ENCODE measurements around the gene RRAD. TPM values are rescaled to one million over a fixed set of nuclear protein-coding genes. Genes with fewer than 3 reads are reported as not detected.

RRAD gene
- total RNA-seq, 2 donors from 2014 or later = 8.3 TPM; not detected in 1

- 9 to 37% methylated on average over 18 to 64 of the region's 72 CpGs for WGBS, 2 donors
- DNase-seq = peak in 2 of 4 donors; percentile 30 to 47
- Histone ChIP-seq H3K9me3 (no peaks in the 10 kb centered on the region), H3K27me3 (peaks cover 0 to 12% of the 10 kb centered on the region in 2 donors), H3K4me1 (peaks cover 19% of the 10 kb centered on the region), H3K27ac (no peak overlapping the region), H3K4me3 (no peak overlapping the region), H3K36me3 (replicated peaks in 1 of 2; ENCODE audit: insufficient read depth in 1 of 2, low read depth in 2 of 2) (no peaks in the 10 kb centered on the region)
- peak; percentile 57 for ATAC-seq
- intact Hi-C loops (cut with DNase I) = no loop called here
- no peak for TF ChIP-seq POLR2A (IDR thresholded peaks at IDR 0.05)
- TF ChIP-seq CTCF (IDR thresholded peaks at IDR 0.05) = peak in 3 of 7 experiments; percentile 17 to 49 (median 39)
Observed at GRCh38 chr16:66924527-66925321, 611 bp downstream of the RRAD start.

- peaks cover 19% of the 10 kb centered on the region for H3K4me1 ChIP-seq
- TF ChIP-seq POLR2A (IDR thresholded peaks at IDR 0.05) (no peak), CTCF (IDR thresholded peaks at IDR 0.05) (no peak)
- WGBS, 2 donors = 56 to 58% methylated on average over 3 of the region's 3 CpGs
- DNase-seq (no peak), ATAC-seq (no peak)
- no peaks in the 10 kb centered on the region for H3K9me3 ChIP-seq
- H3K4me3 ChIP-seq = no peak overlapping the region
- H3K27ac ChIP-seq = no peak overlapping the region
- H3K27me3 ChIP-seq = peaks cover 0 to 12% of the 10 kb centered on the region in 2 donors
- intact Hi-C loops (cut with DNase I) = no loop called here
- no peaks in the 10 kb centered on the region for H3K36me3 ChIP-seq (replicated peaks in 1 of 2; ENCODE audit: insufficient read depth in 1 of 2, low read depth in 2 of 2)
Observed at GRCh38 chr16:66923866-66924265, 1.5 kb downstream of the RRAD start.

GRCh38 chr16:66923247-66923731 is 2.0 kb downstream of the RRAD start:
- DNase-seq = peak in 1 of 4 donors; percentile 27
- no peak overlapping the region for H3K4me3 ChIP-seq
- intact Hi-C loops (cut with DNase I) = no loop called here
- peaks cover 0 to 12% of the 10 kb centered on the region in 2 donors for H3K27me3 ChIP-seq
- H3K9me3 ChIP-seq = no peaks in the 10 kb centered on the region
- H3K4me1 ChIP-seq = peaks cover 19% of the 10 kb centered on the region
- H3K36me3 ChIP-seq (replicated peaks in 1 of 2; ENCODE audit: insufficient read depth in 1 of 2, low read depth in 2 of 2) = no peaks in the 10 kb centered on the region
- H3K27ac ChIP-seq = no peak overlapping the region
- TF ChIP-seq CTCF (IDR thresholded peaks at IDR 0.05) = no peak
- no peak for TF ChIP-seq POLR2A (IDR thresholded peaks at IDR 0.05)
- ATAC-seq = peak; percentile 46
- WGBS, 2 donors = 55 to 66% methylated on average over 17 to 18 of the region's 18 CpGs

- intact Hi-C loops (cut with DNase I) = no loop called here
- DNase-seq (no peak), ATAC-seq (no peak)
- no peak overlapping the region for H3K4me3 ChIP-seq
- peaks cover 19% of the 10 kb centered on the region for H3K4me1 ChIP-seq
- H3K27ac ChIP-seq = no peak overlapping the region
- H3K9me3 ChIP-seq = no peaks in the 10 kb centered on the region
- TF ChIP-seq CTCF (IDR thresholded peaks at IDR 0.05) (no peak), POLR2A (IDR thresholded peaks at IDR 0.05) (no peak)
- WGBS, 2 donors = 61 to 64% methylated on average over 17 to 42 of the region's 42 CpGs
- peaks cover 0 to 12% of the 10 kb centered on the region in 2 donors for H3K27me3 ChIP-seq
- H3K36me3 ChIP-seq (replicated peaks in 1 of 2; ENCODE audit: insufficient read depth in 1 of 2, low read depth in 2 of 2) = no peaks in the 10 kb centered on the region
Observed at GRCh38 chr16:66921729-66922450, 3.4 kb downstream of the RRAD start.

Data from body of pancreas (tissue), 4 donors.